Glutamatergic neuron (in vitro differentiated cells): ENCODE results near the gene GSE1. TPM values are rescaled to one million over a fixed set of nuclear protein-coding genes. Genes with fewer than 3 reads are reported as not detected.
A peak's percentile ranks its signal among the peaks of the same experiment; 100 is the strongest.

Source experiments
- DNase-seq: peaks from one replicate; pipeline ENCODE4 v3.0.0; 2022
- H3K27ac Mint-ChIP-seq: one replicate; pipeline ENCODE4 v1.8.0; 2020; ENCODE audit warnings: mild to moderate bottlenecking, mixed read lengths, inconsistent platforms; ENCODE audit not compliant: unreplicated experiment
- H3K27me3 Mint-ChIP-seq: one replicate; pipeline ENCODE4 v1.8.0; 2020; ENCODE audit warnings: mild to moderate bottlenecking, moderate library complexity, mixed read lengths, inconsistent platforms; ENCODE audit not compliant: unreplicated experiment
- H3K36me3 Mint-ChIP-seq: one replicate; pipeline ENCODE4 v1.8.0; 2020; ENCODE audit warnings: mild to moderate bottlenecking, mixed read lengths, inconsistent platforms; ENCODE audit not compliant: unreplicated experiment
- H3K4me1 Mint-ChIP-seq: one replicate; pipeline ENCODE4 v1.8.0; 2020; ENCODE audit warnings: mild to moderate bottlenecking, low read depth, mixed read lengths, inconsistent platforms; ENCODE audit not compliant: unreplicated experiment
- H3K4me3 Mint-ChIP-seq: one replicate; pipeline ENCODE4 v1.8.0; 2020; ENCODE audit warnings: mild to moderate bottlenecking, mixed read lengths, inconsistent platforms; ENCODE audit not compliant: unreplicated experiment
- H3K9me3 Mint-ChIP-seq: one replicate; pipeline ENCODE4 v1.8.0; 2020; ENCODE audit warnings: mild to moderate bottlenecking, moderate library complexity, mixed read lengths, inconsistent platforms; ENCODE audit not compliant: unreplicated experiment
- CTCF ChIP-seq: fragments of 200-600 bp; sonication (generic); IDR thresholded peaks from one replicate; pipeline ENCODE4 v1.5.0; 2021; ENCODE audit not compliant: partially characterized antibody, unreplicated experiment
- total RNA-seq: library from RNA; stranded (reverse); fragmentation: NEBNext Ultra II Directional; extraction: Animal tissue kit (Norgen Biotek cat#: 25700); gene quantifications from one replicate; pipeline ENCODE4 v1.2.1, GENCODE V29; 2021; ENCODE audit not compliant: unreplicated experiment

The GSE1 gene
- total RNA-seq, 1 donor from 2014 or later, result 473 TPM

- Mint-ChIP-seq H3K4me3 (no peak overlapping the region), H3K27ac (no peak overlapping the region), H3K4me1 (peaks cover 21% of the 10 kb centered on the region), H3K9me3 (peaks cover 63% of the 10 kb centered on the region), H3K36me3 (peaks cover 4% of the 10 kb centered on the region), H3K27me3 (peaks cover 53% of the 10 kb centered on the region)
- no peak for TF ChIP-seq CTCF
- no peak for DNase-seq
Observed at GRCh38 chr16:85668676-85669424, 55.7 kb downstream of the GSE1 start.

GRCh38 chr16:85670840-85671239, 57.7 kb downstream of the GSE1 start:
- DNase-seq, result no peak
- TF ChIP-seq CTCF, result no peak
- Mint-ChIP-seq H3K36me3 (peaks cover 4% of the 10 kb centered on the region), H3K9me3 (peaks cover 57% of the 10 kb centered on the region), H3K27me3 (peaks cover 44% of the 10 kb centered on the region), H3K4me1 (peaks cover 29% of the 10 kb centered on the region), H3K4me3 (no peak overlapping the region), H3K27ac (peak overlapping the region; percentile 55)

- peaks cover 40% of the 10 kb centered on the region for H3K9me3 Mint-ChIP-seq
- H3K27me3 Mint-ChIP-seq, result peaks cover 34% of the 10 kb centered on the region
- H3K4me3 Mint-ChIP-seq, result peak overlapping the region; percentile 60
- peaks cover 4% of the 10 kb centered on the region for H3K36me3 Mint-ChIP-seq
- TF ChIP-seq CTCF, result no peak
- H3K4me1 Mint-ChIP-seq, result peaks cover 29% of the 10 kb centered on the region
- DNase-seq, result no peak
- peak overlapping the region; percentile 86 for H3K27ac Mint-ChIP-seq
Observed at GRCh38 chr16:85673529-85674417, 60.7 kb downstream of the GSE1 start.

GRCh38 chr16:85674418-85674755, 61.3 kb downstream of the GSE1 start:
- Mint-ChIP-seq H3K9me3 (peaks cover 43% of the 10 kb centered on the region), H3K27me3 (peaks cover 32% of the 10 kb centered on the region), H3K36me3 (peaks cover 4% of the 10 kb centered on the region), H3K27ac (peak overlapping the region; percentile 86), H3K4me1 (peaks cover 27% of the 10 kb centered on the region), H3K4me3 (peak overlapping the region; percentile 60)
- TF ChIP-seq CTCF, result no peak
- no peak for DNase-seq

GRCh38 chr16:85674828-85675227, 61.7 kb downstream of the GSE1 start:
- peak overlapping the region; percentile 71 for H3K27ac Mint-ChIP-seq
- no peak for TF ChIP-seq CTCF
- H3K9me3 Mint-ChIP-seq, result peaks cover 44% of the 10 kb centered on the region
- peaks cover 4% of the 10 kb centered on the region for H3K36me3 Mint-ChIP-seq
- no peak for DNase-seq
- H3K27me3 Mint-ChIP-seq, result peaks cover 32% of the 10 kb centered on the region
- no peak overlapping the region for H3K4me3 Mint-ChIP-seq
- H3K4me1 Mint-ChIP-seq, result peaks cover 27% of the 10 kb centered on the region
